Chondrocyte (in vitro differentiated cells): Measurements from ENCODE around the gene HDAC9. TPM values are rescaled to one million over a fixed set of nuclear protein-coding genes. Genes with fewer than 3 reads are reported as not detected.

Experiments used
- DNase-seq: peaks from one replicate; pipeline ENCODE4 v3.0.0; 2021; ENCODE audit warnings: mixed read lengths, low spot score
- H3K27ac Mint-ChIP-seq: one replicate; pipeline ENCODE4 v1.8.0; 2021; ENCODE audit warnings: mild to moderate bottlenecking, moderate library complexity, mixed read lengths; ENCODE audit not compliant: unreplicated experiment
- H3K27me3 Mint-ChIP-seq: 2 replicates; pipeline ENCODE4 v1.8.0; 2021; ENCODE audit warnings: low read depth, mixed read lengths
- H3K36me3 Mint-ChIP-seq: 2 replicates; pipeline ENCODE4 v1.8.0; 2021; ENCODE audit warnings: low read depth, mixed read lengths
- H3K4me1 Mint-ChIP-seq: 2 replicates; pipeline ENCODE4 v1.8.0; 2021; ENCODE audit warnings: low read depth, mild to moderate bottlenecking, mixed read lengths
- H3K4me3 Mint-ChIP-seq: one replicate; pipeline ENCODE4 v1.8.0; 2021; ENCODE audit warnings: mild to moderate bottlenecking, moderate library complexity, mixed read lengths; ENCODE audit not compliant: unreplicated experiment
- H3K9me3 Mint-ChIP-seq: 2 replicates; pipeline ENCODE4 v1.8.0; 2021; ENCODE audit warnings: low read depth, mixed read lengths
- CTCF ChIP-seq: fragments of 200-600 bp; sonication (generic); IDR thresholded peaks from 2 replicates; pipeline ENCODE4 v1.5.0; 2021; ENCODE audit warnings: antibody characterized with exemption, mild to moderate bottlenecking, moderate library complexity
- total RNA-seq: library from RNA; stranded (reverse); gene quantifications from 3 replicates; pipeline ENCODE4 v1.2.1, GENCODE V29; 2021

The HDAC9 gene
- total RNA-seq, 1 donor from 2014 or later: 5.9 TPM

GRCh38 chr7:18936265-18936664, 440.7 kb downstream of the HDAC9 start:
- H3K9me3 Mint-ChIP-seq: peaks cover 3% of the 10 kb centered on the region

DNA sequence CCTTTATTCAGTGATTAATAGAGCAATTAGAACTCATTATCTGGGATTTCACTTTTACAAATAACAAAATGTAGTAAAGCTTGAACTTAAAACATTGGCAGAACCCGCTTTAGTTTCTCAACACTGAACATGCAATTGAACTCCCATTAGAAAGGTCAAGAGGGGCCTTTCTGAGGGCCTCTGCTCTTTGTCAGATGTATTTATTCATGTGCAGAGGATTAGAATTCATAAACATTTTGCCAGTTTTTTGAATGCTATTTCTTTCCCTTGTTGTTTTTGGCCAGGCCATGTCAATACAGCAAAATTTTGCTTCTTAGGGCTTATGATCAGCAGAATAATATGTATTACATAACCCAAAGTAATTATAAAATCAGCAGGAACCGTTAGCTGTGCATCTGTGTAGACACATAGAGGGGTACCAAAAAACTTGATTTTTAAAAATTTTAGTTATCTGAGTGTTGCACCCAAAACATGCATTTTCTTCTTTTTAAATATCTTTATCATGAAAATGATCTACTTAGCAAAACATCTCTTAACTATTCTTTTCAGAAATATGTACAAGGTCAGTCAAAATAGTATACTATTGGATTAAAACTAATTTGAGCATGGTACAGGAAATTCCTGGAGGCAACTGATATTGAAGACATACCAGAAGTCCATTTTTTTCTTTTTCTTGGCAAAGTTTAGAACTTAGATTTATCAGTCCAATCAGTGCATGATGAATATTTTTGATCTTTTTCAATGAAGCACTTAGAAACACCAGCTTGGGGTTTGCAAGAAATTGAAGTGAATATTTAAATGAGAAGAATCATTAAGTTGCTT, 444.4 kb downstream of the HDAC9 start:
- Mint-ChIP-seq H3K4me3 (no peak overlapping the region), H3K27me3 (no peaks in the 10 kb centered on the region), H3K9me3 (no peaks in the 10 kb centered on the region), H3K36me3 (no peaks in the 10 kb centered on the region), H3K27ac (peak overlapping the region; percentile 0), H3K4me1 (peaks cover 24% of the 10 kb centered on the region)
- no peak for TF ChIP-seq CTCF
- DNase-seq: no peak

More at GRCh38 chr7:18936265-18936664, 440.7 kb downstream of the HDAC9 start:
- DNase-seq: no peak
- H3K27ac Mint-ChIP-seq: no peak overlapping the region
- no peaks in the 10 kb centered on the region for H3K27me3 Mint-ChIP-seq
- TF ChIP-seq CTCF: no peak
- H3K4me3 Mint-ChIP-seq: no peak overlapping the region
- peaks cover 22% of the 10 kb centered on the region for H3K4me1 Mint-ChIP-seq
- H3K36me3 Mint-ChIP-seq: peaks cover 2% of the 10 kb centered on the region

- Mint-ChIP-seq H3K27me3 (no peaks in the 10 kb centered on the region), H3K4me1 (peaks cover 24% of the 10 kb centered on the region), H3K27ac (no peak overlapping the region), H3K9me3 (no peaks in the 10 kb centered on the region), H3K4me3 (no peak overlapping the region), H3K36me3 (no peaks in the 10 kb centered on the region)
- no peak for TF ChIP-seq CTCF
- DNase-seq: no peak
Measured at GRCh38 chr7:18940593-18941134, 445.1 kb downstream of the HDAC9 start.

DNA sequence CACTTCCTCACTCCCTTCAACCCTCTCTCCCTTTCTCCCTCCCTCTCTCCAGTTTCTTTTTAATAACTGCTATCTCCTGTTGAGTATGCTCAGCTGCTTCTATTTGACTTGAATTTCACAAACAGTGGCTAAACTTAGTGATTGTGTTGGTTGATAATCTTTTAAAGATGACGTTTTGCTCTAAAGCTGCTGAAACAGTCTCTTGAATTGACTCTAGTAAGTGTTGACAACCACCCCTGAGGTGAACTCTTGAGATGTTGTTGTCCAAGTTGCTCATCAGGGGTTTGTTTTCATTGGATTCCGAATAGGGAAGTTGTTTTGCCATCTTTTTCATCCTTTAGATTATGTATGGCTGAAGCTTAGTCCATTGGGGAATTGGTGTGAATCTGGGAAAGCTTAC, 445.7 kb downstream of the HDAC9 start:
- Mint-ChIP-seq H3K4me3 (no peak overlapping the region), H3K9me3 (no peaks in the 10 kb centered on the region), H3K27ac (peak overlapping the region; percentile 25), H3K36me3 (no peaks in the 10 kb centered on the region), H3K27me3 (no peaks in the 10 kb centered on the region), H3K4me1 (peaks cover 21% of the 10 kb centered on the region)
- DNase-seq: no peak
- TF ChIP-seq CTCF: no peak

- peaks cover 10% of the 10 kb centered on the region for H3K4me1 Mint-ChIP-seq
- no peak for TF ChIP-seq CTCF
- no peaks in the 10 kb centered on the region for H3K27me3 Mint-ChIP-seq
- H3K27ac Mint-ChIP-seq: no peak overlapping the region
- no peaks in the 10 kb centered on the region for H3K9me3 Mint-ChIP-seq
- H3K36me3 Mint-ChIP-seq: no peaks in the 10 kb centered on the region
- no peak for DNase-seq
- H3K4me3 Mint-ChIP-seq: no peak overlapping the region
Measured at GRCh38 chr7:18948521-18948920, 453.0 kb downstream of the HDAC9 start.
